CD4-positive, CD25-positive, alpha-beta regulatory T cell (primary cell): Measurements from ENCODE around the gene ERFL. TPM values are rescaled to one million over a fixed set of nuclear protein-coding genes. Genes with fewer than 3 reads are reported as not detected.

Source experiments
- ATAC-seq, 2 donors: fragments of 150-1000 bp; cut with Tn5 transposase; one replicate each; pipeline ENCODE4 v1.10.0; 2021; ENCODE audit warnings: low read depth in 2 of 2, moderate number of reproducible peaks in 2 of 2, moderate library complexity in 1 of 2
- DNase-seq, 3 donors: peaks; one replicate each; pipeline versions ENCODE4 v3.0.0 to v3.0.0-alpha.2; 2012 to 2022; ENCODE audit warnings: mixed read lengths in 1 of 3
- H3K27ac ChIP-seq: one replicate; pipeline ENCODE4 v1.7.0; 2013; ENCODE audit warnings: mild to moderate bottlenecking, low read length; ENCODE audit not compliant: insufficient read depth, poor library complexity, severe bottlenecking
- H3K27me3 ChIP-seq: one replicate; pipeline ENCODE4 v1.7.0; 2013; ENCODE audit warnings: low read length; ENCODE audit not compliant: control insufficient read depth, insufficient read depth
- H3K36me3 ChIP-seq: one replicate; pipeline ENCODE4 v1.7.0; 2013; ENCODE audit warnings: mild to moderate bottlenecking, low read length, moderate library complexity; ENCODE audit not compliant: control insufficient read depth, insufficient read depth
- H3K4me1 ChIP-seq: 2 replicates; pipeline ENCODE4 v1.7.0; 2013; ENCODE audit warnings: mild to moderate bottlenecking, low read length; ENCODE audit not compliant: insufficient read depth, control insufficient read depth, poor library complexity, severe bottlenecking
- H3K4me3 ChIP-seq: one replicate; pipeline ENCODE4 v1.7.0; 2013; ENCODE audit warnings: low read depth, mild to moderate bottlenecking, low read length, moderate library complexity
- H3K9me3 ChIP-seq, 2 experiments: 1 replicate in 1 of 2; 2 replicates in 1 of 2; pipeline ENCODE4 v1.7.0; 2013; ENCODE audit warnings: low read length in 2 of 2, mild to moderate bottlenecking in 1 of 2, moderate library complexity in 1 of 2; ENCODE audit not compliant: control insufficient read depth in 2 of 2
- H3K27ac Mint-ChIP-seq, 3 donors: one replicate each; pipeline ENCODE4 v1.8.0; 2020 to 2022; ENCODE audit warnings: mild to moderate bottlenecking in 3 of 3, mixed read lengths in 3 of 3, moderate library complexity in 2 of 3
- H3K27me3 Mint-ChIP-seq: one replicate; pipeline ENCODE4 v1.8.0; 2022; ENCODE audit warnings: mild to moderate bottlenecking, mixed read lengths
- H3K36me3 Mint-ChIP-seq: one replicate; pipeline ENCODE4 v1.8.0; 2020; ENCODE audit warnings: mixed read lengths
- H3K4me1 Mint-ChIP-seq, 4 donors: one replicate each; pipeline ENCODE4 v1.8.0; 2020 to 2022; ENCODE audit warnings: mixed read lengths in 4 of 4, mild to moderate bottlenecking in 1 of 4
- H3K4me3 Mint-ChIP-seq, 4 donors: one replicate each; pipeline ENCODE4 v1.8.0; 2020 to 2022; ENCODE audit warnings: mild to moderate bottlenecking in 4 of 4, mixed read lengths in 4 of 4, moderate library complexity in 3 of 4
- H3K9me3 Mint-ChIP-seq, 7 donors: one replicate each; pipeline ENCODE4 v1.8.0; 2020 to 2022; ENCODE audit warnings: mixed read lengths in 7 of 7, mild to moderate bottlenecking in 3 of 7, moderate library complexity in 2 of 7
- polyA plus RNA-seq, 4 donors: library from polyadenylated mRNA; unstranded; fragments of 300-500 nt; fragmentation: Illumina TruSeq; gene quantifications; one replicate each; pipeline ENCODE4 v1.2.3, GENCODE V29; 2021
- total RNA-seq: library from RNA; stranded (reverse); gene quantifications from one replicate; pipeline ENCODE4 v1.2.3, GENCODE V29; 2022

Gene ERFL
- total and polyA plus RNA-seq, 5 donors from 2014 or later = 4.7 TPM; not detected in 4

DNA sequence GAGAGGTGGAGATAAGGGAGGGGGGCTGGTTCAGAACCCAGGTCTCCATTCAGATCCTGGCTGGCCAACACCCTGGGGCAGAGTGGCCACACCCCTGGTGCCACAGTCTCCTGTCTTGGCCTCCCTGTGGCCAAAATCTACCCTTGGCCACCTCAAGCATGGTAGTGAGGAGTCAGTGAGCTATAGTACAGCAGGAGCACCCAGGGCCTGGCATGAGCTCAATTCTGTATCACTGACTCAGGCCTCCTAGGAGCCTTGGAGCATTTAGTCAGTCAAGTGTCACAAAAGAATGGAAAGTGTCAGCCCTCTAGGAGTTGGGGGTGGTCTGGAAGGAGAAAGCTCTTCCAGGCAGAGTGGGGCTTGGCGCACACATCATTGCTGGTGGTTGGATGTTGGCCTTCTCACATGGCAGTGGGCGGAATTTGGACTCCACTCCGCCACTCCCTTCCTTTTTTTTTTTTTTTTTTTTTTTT, 57.8 kb downstream of the ERFL start:
- H3K27me3 ChIP-seq = no peaks in the 10 kb centered on the region
- no peak for DNase-seq

GRCh38 chr19:41869374-41869955, 58.8 kb downstream of the ERFL start:
- Mint-ChIP-seq H3K9me3 (no peaks in the 10 kb centered on the region), H3K27ac (peak overlapping the region; percentile 25 to 77 (median 49)), H3K4me3 (peak overlapping the region in 2 of 4 donors; percentile 9 to 19), H3K27me3 (no peaks in the 10 kb centered on the region), H3K4me1 (peaks cover 5 to 78% (median 44%) of the 10 kb centered on the region in 4 donors), H3K36me3 (peaks cover 19% of the 10 kb centered on the region)
- Histone ChIP-seq H3K9me3 (no peaks in the 10 kb centered on the region), H3K36me3 (peaks cover 34% of the 10 kb centered on the region), H3K4me3 (no peak overlapping the region), H3K4me1 (peaks cover 73% of the 10 kb centered on the region), H3K27ac (peak overlapping the region; percentile 85), H3K27me3 (no peaks in the 10 kb centered on the region)
- DNase-seq (no peak), ATAC-seq (no peak)

More for the DNA sequence above, 57.8 kb downstream of the ERFL start:
- Histone ChIP-seq H3K4me3 (no peak overlapping the region), H3K4me1 (peaks cover 80% of the 10 kb centered on the region), H3K36me3 (peaks cover 25% of the 10 kb centered on the region), H3K27ac (peak overlapping the region; percentile 85), H3K9me3 (no peaks in the 10 kb centered on the region)
- Mint-ChIP-seq H3K36me3 (peaks cover 15% of the 10 kb centered on the region), H3K9me3 (no peaks in the 10 kb centered on the region), H3K27ac (peak overlapping the region in 2 of 3 donors; percentile 49 to 96), H3K4me1 (peaks cover 5 to 83% (median 46%) of the 10 kb centered on the region in 4 donors), H3K4me3 (peak overlapping the region; percentile 11 to 61 (median 19)), H3K27me3 (peaks cover under 1% of the 10 kb centered on the region)
- no peak for ATAC-seq

GRCh38 chr19:41868989-41869300, 59.3 kb downstream of the ERFL start:
- DNase-seq (no peak), ATAC-seq (no peak)
- peak overlapping the region in 1 of 4 donors; percentile 58 for H3K4me3 Mint-ChIP-seq
- Histone ChIP-seq H3K27ac (peak overlapping the region; percentile 85), H3K9me3 (no peaks in the 10 kb centered on the region), H3K27me3 (no peaks in the 10 kb centered on the region), H3K36me3 (peaks cover 40% of the 10 kb centered on the region), H3K4me3 (no peak overlapping the region), H3K4me1 (peaks cover 73% of the 10 kb centered on the region)
- H3K36me3 Mint-ChIP-seq = peaks cover 24% of the 10 kb centered on the region
- peak overlapping the region in 1 of 3 donors; percentile 89 for H3K27ac Mint-ChIP-seq
- peaks cover 0 to 1% (median 0%) of the 10 kb centered on the region in 7 donors for H3K9me3 Mint-ChIP-seq
- H3K4me1 Mint-ChIP-seq = peaks cover 5 to 78% (median 46%) of the 10 kb centered on the region in 4 donors
- no peaks in the 10 kb centered on the region for H3K27me3 Mint-ChIP-seq

GRCh38 chr19:41868120-41868988, 59.9 kb downstream of the ERFL start:
- Mint-ChIP-seq H3K4me3 (peak overlapping the region in 2 of 4 donors; percentile 22 to 58), H3K36me3 (peaks cover 27% of the 10 kb centered on the region), H3K9me3 (peaks cover 0 to 1% (median 0%) of the 10 kb centered on the region in 7 donors), H3K27me3 (no peaks in the 10 kb centered on the region), H3K4me1 (peaks cover 4 to 78% (median 47%) of the 10 kb centered on the region in 4 donors), H3K27ac (peak overlapping the region; percentile 86 to 90 (median 89))
- H3K4me1 ChIP-seq = peaks cover 73% of the 10 kb centered on the region
- no peaks in the 10 kb centered on the region for H3K27me3 ChIP-seq
- peaks cover 44% of the 10 kb centered on the region for H3K36me3 ChIP-seq
- no peak for ATAC-seq
- H3K4me3 ChIP-seq = no peak overlapping the region
- H3K9me3 ChIP-seq = no peaks in the 10 kb centered on the region
- H3K27ac ChIP-seq = peak overlapping the region; percentile 56
- DNase-seq = no peak

DNA sequence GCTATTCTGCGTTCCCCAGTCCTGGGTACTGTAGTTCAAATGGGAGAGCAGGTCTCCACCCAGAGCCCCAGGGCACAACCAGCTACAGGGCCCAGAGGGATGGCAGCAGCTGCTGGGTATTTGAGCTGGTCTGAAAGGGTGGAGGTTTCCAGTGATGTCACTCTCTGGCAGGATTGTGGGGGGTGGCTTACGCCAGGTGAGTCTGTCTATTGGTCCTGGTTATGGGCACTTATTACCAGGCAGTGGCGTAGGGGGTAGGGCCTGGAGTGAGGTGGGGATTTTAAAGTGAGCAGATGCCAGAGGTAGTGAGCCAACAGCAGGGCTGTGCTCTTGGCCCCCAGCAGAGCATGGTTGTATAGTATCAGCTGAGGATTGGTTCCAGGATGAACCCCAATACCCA, 62.0 kb downstream of the ERFL start:
- H3K4me3 Mint-ChIP-seq = peak overlapping the region in 1 of 4 donors; percentile 15
- H3K27ac Mint-ChIP-seq = peak overlapping the region in 1 of 3 donors; percentile 48

DNA sequence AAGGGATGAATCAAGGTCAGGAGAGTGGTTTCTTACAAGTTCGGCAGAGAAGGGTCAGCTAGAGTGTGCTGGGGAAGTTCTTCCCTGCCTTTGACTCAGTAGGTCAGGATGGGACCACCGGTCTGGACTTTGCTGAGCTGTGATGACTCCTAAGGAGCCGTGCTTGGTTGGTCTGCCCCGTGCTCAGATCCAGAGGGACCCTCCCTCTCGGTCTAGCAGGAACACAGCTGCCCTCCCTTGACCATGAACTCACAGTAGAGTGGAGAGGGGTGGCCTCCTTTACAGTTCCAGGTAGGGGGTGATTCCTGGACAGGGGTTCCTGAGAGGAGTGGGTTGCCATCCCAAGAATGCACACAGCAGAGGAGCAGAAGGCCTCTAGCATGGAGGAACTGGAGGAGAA, 63.9 kb downstream of the ERFL start:
- Mint-ChIP-seq H3K4me3 (peak overlapping the region in 1 of 4 donors; percentile 27), H3K4me1 (peaks cover 0 to 76% (median 41%) of the 10 kb centered on the region in 4 donors), H3K27ac (peak overlapping the region in 2 of 3 donors; percentile 84 to 94), H3K9me3 (peaks cover 0 to 1% (median 0%) of the 10 kb centered on the region in 7 donors), H3K27me3 (no peaks in the 10 kb centered on the region), H3K36me3 (peaks cover 42% of the 10 kb centered on the region)
- ATAC-seq = no peak
- DNase-seq = no peak
- Histone ChIP-seq H3K27me3 (no peaks in the 10 kb centered on the region), H3K36me3 (peaks cover 60% of the 10 kb centered on the region), H3K4me1 (peaks cover 65% of the 10 kb centered on the region), H3K9me3 (no peaks in the 10 kb centered on the region), H3K4me3 (no peak overlapping the region), H3K27ac (no peak overlapping the region)

More for the DNA sequence above, 62.0 kb downstream of the ERFL start:
- Mint-ChIP-seq H3K9me3 (peaks cover 0 to 1% (median 0%) of the 10 kb centered on the region in 7 donors), H3K27me3 (no peaks in the 10 kb centered on the region), H3K4me1 (peaks cover 0 to 79% (median 47%) of the 10 kb centered on the region in 4 donors), H3K36me3 (peaks cover 41% of the 10 kb centered on the region)
- Histone ChIP-seq H3K27me3 (no peaks in the 10 kb centered on the region), H3K27ac (no peak overlapping the region), H3K36me3 (peaks cover 65% of the 10 kb centered on the region), H3K4me3 (no peak overlapping the region), H3K9me3 (no peaks in the 10 kb centered on the region), H3K4me1 (peaks cover 73% of the 10 kb centered on the region)
- ATAC-seq (no peak), DNase-seq (no peak)

- Mint-ChIP-seq H3K4me3 (peak overlapping the region in 2 of 4 donors; percentile 43 to 90), H3K4me1 (peaks cover 0 to 73% (median 41%) of the 10 kb centered on the region in 4 donors), H3K27ac (peak overlapping the region; percentile 51 to 94 (median 84)), H3K27me3 (no peaks in the 10 kb centered on the region), H3K9me3 (peaks cover 0 to 1% (median 0%) of the 10 kb centered on the region in 7 donors), H3K36me3 (peaks cover 42% of the 10 kb centered on the region)
- no peak for DNase-seq
- Histone ChIP-seq H3K27ac (no peak overlapping the region), H3K9me3 (no peaks in the 10 kb centered on the region), H3K4me1 (peaks cover 60% of the 10 kb centered on the region), H3K36me3 (peaks cover 50% of the 10 kb centered on the region), H3K4me3 (no peak overlapping the region), H3K27me3 (no peaks in the 10 kb centered on the region)
- no peak for ATAC-seq
Observed at GRCh38 chr19:41863209-41863931, 64.9 kb downstream of the ERFL start.
